IMR-90 (cell line): ENCODE results near the gene KLF13.

Experiments used
- POLR2A ChIP-seq: IDR thresholded peaks from 2 replicates; pipeline ENCODE4 v1.6.1; 2012; ENCODE audit warnings: mild to moderate bottlenecking, low read depth, low read length
- TF ChIP-seq, protein P1 (sequence below): conservative IDR thresholded peaks from 2 replicates; pipeline ENCODE4 v1.5.1; 2012; ENCODE audit warnings: mild to moderate bottlenecking, low read depth, low read length, improper control_type of control experiment

DNA sequence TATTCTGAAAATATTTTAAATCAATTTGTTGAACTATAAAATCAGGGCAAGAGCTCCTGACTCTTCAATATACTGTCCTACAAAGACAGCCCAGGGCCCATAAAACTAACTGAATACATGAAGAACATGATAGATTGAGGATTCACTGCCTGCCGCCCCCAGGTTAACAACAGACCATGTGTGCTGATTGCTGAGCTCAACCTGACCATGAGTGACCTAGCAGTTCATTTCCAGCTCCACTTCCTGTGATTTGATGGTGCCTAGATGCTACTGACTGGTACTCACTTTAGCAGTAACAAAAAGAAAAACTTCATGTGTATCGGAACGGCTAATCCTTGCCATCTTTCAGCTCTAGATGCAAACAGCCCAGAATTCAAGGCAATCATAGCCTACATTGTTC is 9.6 kb upstream of the KLF13 start:
- TF ChIP-seq, protein P1, sequence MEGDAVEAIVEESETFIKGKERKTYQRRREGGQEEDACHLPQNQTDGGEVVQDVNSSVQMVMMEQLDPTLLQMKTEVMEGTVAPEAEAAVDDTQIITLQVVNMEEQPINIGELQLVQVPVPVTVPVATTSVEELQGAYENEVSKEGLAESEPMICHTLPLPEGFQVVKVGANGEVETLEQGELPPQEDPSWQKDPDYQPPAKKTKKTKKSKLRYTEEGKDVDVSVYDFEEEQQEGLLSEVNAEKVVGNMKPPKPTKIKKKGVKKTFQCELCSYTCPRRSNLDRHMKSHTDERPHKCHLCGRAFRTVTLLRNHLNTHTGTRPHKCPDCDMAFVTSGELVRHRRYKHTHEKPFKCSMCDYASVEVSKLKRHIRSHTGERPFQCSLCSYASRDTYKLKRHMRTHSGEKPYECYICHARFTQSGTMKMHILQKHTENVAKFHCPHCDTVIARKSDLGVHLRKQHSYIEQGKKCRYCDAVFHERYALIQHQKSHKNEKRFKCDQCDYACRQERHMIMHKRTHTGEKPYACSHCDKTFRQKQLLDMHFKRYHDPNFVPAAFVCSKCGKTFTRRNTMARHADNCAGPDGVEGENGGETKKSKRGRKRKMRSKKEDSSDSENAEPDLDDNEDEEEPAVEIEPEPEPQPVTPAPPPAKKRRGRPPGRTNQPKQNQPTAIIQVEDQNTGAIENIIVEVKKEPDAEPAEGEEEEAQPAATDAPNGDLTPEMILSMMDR, result no peak
- TF ChIP-seq POLR2A, result no peak
